ENCODE results near the gene APBB2.
A peak's percentile ranks its signal among the peaks of the same experiment; 100 is the strongest.
"Not testable (repeated sequence)": the region's sequence is repeated elsewhere in the genome, so short reads cannot be mapped to it uniquely, and the experiment has no call there.

Gene APBB2

DNA sequence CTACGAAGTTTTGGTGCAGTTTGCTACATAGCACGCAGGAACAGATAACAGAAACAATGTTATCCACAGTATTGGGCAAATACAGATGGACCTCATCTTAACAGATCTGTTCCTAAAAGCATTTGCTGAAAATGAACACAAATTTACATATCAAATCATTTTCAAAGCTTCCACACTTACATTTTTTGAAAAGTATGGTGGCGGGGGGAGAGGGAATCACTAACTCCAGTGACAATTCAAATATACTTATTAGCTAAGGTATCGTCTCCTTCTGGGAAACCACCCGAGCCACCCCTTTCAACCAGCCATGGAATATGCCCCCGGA lies 289.6 kb downstream of the APBB2 start (continued):
- TF ChIP-seq, protein P1, sequence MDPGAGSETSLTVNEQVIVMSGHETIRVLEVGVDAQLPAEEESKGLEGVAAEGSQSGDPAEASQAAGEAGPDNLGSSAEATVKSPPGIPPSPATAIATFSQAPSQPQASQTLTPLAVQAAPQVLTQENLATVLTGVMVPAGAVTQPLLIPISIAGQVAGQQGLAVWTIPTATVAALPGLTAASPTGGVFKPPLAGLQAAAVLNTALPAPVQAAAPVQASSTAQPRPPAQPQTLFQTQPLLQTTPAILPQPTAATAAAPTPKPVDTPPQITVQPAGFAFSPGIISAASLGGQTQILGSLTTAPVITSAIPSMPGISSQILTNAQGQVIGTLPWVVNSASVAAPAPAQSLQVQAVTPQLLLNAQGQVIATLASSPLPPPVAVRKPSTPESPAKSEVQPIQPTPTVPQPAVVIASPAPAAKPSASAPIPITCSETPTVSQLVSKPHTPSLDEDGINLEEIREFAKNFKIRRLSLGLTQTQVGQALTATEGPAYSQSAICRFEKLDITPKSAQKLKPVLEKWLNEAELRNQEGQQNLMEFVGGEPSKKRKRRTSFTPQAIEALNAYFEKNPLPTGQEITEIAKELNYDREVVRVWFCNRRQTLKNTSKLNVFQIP (CRISPR knock-in tag; IDR thresholded peaks at IDR 0.05; ENCODE audit: borderline replicate concordance, low read depth) = no peak
- TF ChIP-seq, protein P2, sequence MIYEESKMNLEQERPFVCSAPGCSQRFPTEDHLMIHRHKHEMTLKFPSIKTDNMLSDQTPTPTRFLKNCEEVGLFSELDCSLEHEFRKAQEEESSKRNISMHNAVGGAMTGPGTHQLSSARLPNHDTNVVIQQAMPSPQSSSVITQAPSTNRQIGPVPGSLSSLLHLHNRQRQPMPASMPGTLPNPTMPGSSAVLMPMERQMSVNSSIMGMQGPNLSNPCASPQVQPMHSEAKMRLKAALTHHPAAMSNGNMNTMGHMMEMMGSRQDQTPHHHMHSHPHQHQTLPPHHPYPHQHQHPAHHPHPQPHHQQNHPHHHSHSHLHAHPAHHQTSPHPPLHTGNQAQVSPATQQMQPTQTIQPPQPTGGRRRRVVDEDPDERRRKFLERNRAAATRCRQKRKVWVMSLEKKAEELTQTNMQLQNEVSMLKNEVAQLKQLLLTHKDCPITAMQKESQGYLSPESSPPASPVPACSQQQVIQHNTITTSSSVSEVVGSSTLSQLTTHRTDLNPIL (CRISPR knock-in tag; IDR thresholded peaks at IDR 0.05; ENCODE audit: low read depth) = no peak

DNA sequence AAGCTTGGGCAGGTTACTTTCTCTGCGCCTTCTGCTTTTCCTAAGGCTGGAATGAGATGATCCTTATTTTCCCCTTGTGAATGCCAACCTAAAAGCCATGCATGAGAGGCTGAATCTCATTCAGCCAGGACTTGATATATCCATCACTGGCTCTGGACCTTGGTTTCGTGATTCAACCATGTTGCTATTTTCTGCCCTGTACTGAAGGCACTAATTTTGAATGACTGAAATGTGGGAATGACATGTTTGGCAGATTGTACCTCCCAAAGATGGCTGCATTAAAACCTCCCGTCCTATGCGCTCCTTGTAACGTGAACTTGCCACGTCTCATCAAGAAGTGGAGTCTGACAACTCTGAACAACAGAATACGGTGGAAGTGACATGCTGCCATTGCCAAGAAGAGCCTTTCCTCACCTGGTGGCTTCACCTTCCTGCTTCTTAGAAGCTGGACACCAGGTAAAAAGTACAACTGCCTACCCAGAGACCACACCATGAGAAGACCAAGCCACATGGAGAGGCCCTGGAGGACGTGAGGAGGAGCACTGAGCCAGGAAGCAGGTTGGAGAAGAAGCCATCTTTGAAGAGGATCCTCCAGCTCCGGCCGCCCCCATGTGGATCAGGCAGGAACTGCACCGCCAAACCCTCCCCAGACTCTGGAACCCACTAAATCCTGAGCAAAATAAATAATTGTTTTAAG lies 290.1 kb downstream of the APBB2 start:
- ATAC-seq = peak; percentile 84
- no peak for TF ChIP-seq OSR1 (CRISPR knock-in tag; IDR thresholded peaks at IDR 0.05)
- TF ChIP-seq CSDC2 (CRISPR knock-in tag; IDR thresholded peaks at IDR 0.05) = no peak
- TF ChIP-seq ZNF565 (CRISPR knock-in tag; conservative IDR thresholded peaks at IDR 0.05; ENCODE audit: low read depth) = no peak
- no peak for TF ChIP-seq TOX (CRISPR knock-in tag; IDR thresholded peaks at IDR 0.05; ENCODE audit: borderline replicate concordance)
- no peak for TF ChIP-seq ESRRG (CRISPR knock-in tag; IDR thresholded peaks at IDR 0.05)
- no peak for TF ChIP-seq TCF4 (CRISPR knock-in tag; IDR thresholded peaks at IDR 0.05; ENCODE audit: borderline replicate concordance)
- no peak for TF ChIP-seq BACH2 (CRISPR knock-in tag; IDR thresholded peaks at IDR 0.05; ENCODE audit: borderline replicate concordance)

- TF ChIP-seq SNAI2 (CRISPR knock-in tag; IDR thresholded peaks at IDR 0.05) = no peak
- TF ChIP-seq, protein P2 (CRISPR knock-in tag; IDR thresholded peaks at IDR 0.05; ENCODE audit: low read depth) = no peak
- no peak for TF ChIP-seq TCF4 (CRISPR knock-in tag; IDR thresholded peaks at IDR 0.05; ENCODE audit: borderline replicate concordance)
- no peak for TF ChIP-seq ZNF70 (CRISPR knock-in tag; IDR thresholded peaks at IDR 0.05)
- TF ChIP-seq, protein P3, sequence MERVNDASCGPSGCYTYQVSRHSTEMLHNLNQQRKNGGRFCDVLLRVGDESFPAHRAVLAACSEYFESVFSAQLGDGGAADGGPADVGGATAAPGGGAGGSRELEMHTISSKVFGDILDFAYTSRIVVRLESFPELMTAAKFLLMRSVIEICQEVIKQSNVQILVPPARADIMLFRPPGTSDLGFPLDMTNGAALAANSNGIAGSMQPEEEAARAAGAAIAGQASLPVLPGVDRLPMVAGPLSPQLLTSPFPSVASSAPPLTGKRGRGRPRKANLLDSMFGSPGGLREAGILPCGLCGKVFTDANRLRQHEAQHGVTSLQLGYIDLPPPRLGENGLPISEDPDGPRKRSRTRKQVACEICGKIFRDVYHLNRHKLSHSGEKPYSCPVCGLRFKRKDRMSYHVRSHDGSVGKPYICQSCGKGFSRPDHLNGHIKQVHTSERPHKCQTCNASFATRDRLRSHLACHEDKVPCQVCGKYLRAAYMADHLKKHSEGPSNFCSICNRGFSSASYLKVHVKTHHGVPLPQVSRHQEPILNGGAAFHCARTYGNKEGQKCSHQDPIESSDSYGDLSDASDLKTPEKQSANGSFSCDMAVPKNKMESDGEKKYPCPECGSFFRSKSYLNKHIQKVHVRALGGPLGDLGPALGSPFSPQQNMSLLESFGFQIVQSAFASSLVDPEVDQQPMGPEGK (CRISPR knock-in tag; IDR thresholded peaks at IDR 0.05; ENCODE audit: borderline replicate concordance) = no peak
- TF ChIP-seq ISL1 (CRISPR knock-in tag; IDR thresholded peaks at IDR 0.05) = no peak
- no peak for TF ChIP-seq ZC3H10 (CRISPR knock-in tag; IDR thresholded peaks at IDR 0.05)
- TF ChIP-seq ZNF8 (CRISPR knock-in tag; IDR thresholded peaks at IDR 0.05) = no peak
- TF ChIP-seq, protein P1 (CRISPR knock-in tag; IDR thresholded peaks at IDR 0.05; ENCODE audit: borderline replicate concordance, low read depth) = no peak
- no peak for TF ChIP-seq TOX (CRISPR knock-in tag; IDR thresholded peaks at IDR 0.05; ENCODE audit: borderline replicate concordance)
Observed at GRCh38 chr4:40923316-40924095, 290.8 kb downstream of the APBB2 start.

DNA sequence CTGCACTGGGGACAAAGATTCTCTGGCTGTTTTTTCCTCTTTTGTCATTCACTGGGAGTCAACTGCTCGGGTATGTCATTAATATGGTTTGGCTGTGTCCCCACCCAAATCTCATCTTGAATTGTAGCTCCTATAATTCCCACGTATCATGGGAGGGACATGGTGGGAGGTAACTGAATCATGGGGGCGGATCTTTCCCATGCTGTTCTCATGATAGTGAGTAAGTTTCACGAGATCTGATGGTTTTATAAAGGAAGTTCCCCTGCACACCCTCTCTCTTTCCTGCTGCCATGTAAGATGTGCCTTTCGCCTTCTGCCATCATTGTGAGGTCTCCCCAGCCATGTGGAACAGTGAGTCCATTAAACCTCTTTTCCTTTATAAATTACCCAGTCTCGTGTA lies 294.4 kb downstream of the APBB2 start:
- ATAC-seq = not testable (repeated sequence)

More at GRCh38 chr4:40923316-40924095, 290.8 kb downstream of the APBB2 start:
- ATAC-seq = no peak

- TF ChIP-seq BACH2 (CRISPR knock-in tag; IDR thresholded peaks at IDR 0.05; ENCODE audit: borderline replicate concordance) (no peak), ISL1 (CRISPR knock-in tag; IDR thresholded peaks at IDR 0.05) (peak; percentile 70), TOX (CRISPR knock-in tag; IDR thresholded peaks at IDR 0.05; ENCODE audit: borderline replicate concordance) (no peak)
- peak; percentile 31 for ATAC-seq
Observed at GRCh38 chr4:40918330-40918729, 296.0 kb downstream of the APBB2 start.

All from SK-N-SH treated with all-trans-retinoic acid at 6 μM for 48 hours (cell line).